Loucy (cell line): ENCODE measurements around the gene CUBN.

ENCODE experiments used
- EZH2phosphoT487 ChIP-seq: fragments of 200-600 bp; IDR thresholded peaks from 2 replicates; pipeline ENCODE4 v1.6.1; 2018; ENCODE audit warnings: antibody characterized with exemption, mild to moderate bottlenecking, moderate library complexity, borderline replicate concordance
- TF ChIP-seq, protein P1 (sequence below): fragments of 200-600 bp; sonication (generic); conservative IDR thresholded peaks from 2 replicates; pipeline ENCODE4 v1.5.1; 2014; ENCODE audit warnings: mild to moderate bottlenecking, antibody characterized with exemption, low read length

DNA sequence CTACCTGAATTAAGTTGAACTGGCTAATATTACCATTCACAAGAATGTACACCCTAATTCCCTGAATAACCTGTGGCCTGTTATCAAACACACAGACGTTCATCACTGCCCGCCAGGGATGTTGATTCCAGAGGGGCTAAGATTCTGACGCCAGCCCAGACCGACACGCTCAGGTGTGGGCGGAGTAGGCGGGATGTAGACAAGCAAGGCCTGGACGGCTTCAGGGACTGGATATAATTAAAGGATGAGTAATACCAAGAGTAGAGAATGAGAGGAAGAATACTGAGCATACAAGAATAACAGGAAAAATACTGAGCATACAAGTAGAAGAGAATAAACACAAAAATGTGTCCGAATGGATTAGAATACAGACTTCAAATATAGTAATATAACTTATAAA lies 29.0 kb downstream of the CUBN start:
- TF ChIP-seq, protein P1, sequence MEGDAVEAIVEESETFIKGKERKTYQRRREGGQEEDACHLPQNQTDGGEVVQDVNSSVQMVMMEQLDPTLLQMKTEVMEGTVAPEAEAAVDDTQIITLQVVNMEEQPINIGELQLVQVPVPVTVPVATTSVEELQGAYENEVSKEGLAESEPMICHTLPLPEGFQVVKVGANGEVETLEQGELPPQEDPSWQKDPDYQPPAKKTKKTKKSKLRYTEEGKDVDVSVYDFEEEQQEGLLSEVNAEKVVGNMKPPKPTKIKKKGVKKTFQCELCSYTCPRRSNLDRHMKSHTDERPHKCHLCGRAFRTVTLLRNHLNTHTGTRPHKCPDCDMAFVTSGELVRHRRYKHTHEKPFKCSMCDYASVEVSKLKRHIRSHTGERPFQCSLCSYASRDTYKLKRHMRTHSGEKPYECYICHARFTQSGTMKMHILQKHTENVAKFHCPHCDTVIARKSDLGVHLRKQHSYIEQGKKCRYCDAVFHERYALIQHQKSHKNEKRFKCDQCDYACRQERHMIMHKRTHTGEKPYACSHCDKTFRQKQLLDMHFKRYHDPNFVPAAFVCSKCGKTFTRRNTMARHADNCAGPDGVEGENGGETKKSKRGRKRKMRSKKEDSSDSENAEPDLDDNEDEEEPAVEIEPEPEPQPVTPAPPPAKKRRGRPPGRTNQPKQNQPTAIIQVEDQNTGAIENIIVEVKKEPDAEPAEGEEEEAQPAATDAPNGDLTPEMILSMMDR = no peak
- no peak for TF ChIP-seq EZH2phosphoT487
